ENCODE results near the gene PPP1R9A. TPM values are rescaled to one million over a fixed set of nuclear protein-coding genes. Genes with fewer than 3 reads are reported as not detected.

The PPP1R9A gene
- polyA plus RNA-seq, 1 donor from 2014 or later: 2.2 TPM

GRCh38 chr7:95056107-95056739 is 148.8 kb downstream of the PPP1R9A start:
- no peak overlapping the region for H3K4me3 Mint-ChIP-seq
- no peaks in the 10 kb centered on the region for H3K4me1 Mint-ChIP-seq
- peaks cover 3% of the 10 kb centered on the region for H3K27me3 Mint-ChIP-seq
- H3K9me3 Mint-ChIP-seq: peaks cover 0 to 1% (median 0%) of the 10 kb centered on the region in 3 donors
- H3K27ac Mint-ChIP-seq: no peak overlapping the region
- no peaks in the 10 kb centered on the region for H3K36me3 Mint-ChIP-seq

- H3K4me3 Mint-ChIP-seq: no peak overlapping the region
- H3K9me3 Mint-ChIP-seq: peaks cover 0 to 1% (median 0%) of the 10 kb centered on the region in 3 donors
- H3K4me1 Mint-ChIP-seq: no peaks in the 10 kb centered on the region
- H3K36me3 Mint-ChIP-seq: no peaks in the 10 kb centered on the region
- no peak overlapping the region for H3K27ac Mint-ChIP-seq
- H3K27me3 Mint-ChIP-seq: peaks cover 3% of the 10 kb centered on the region
These were observed 149.5 kb downstream of the PPP1R9A start for GRCh38 chr7:95056901-95057300.

- Mint-ChIP-seq H3K4me1 (no peaks in the 10 kb centered on the region), H3K4me3 (no peak overlapping the region), H3K27ac (peak overlapping the region in 1 of 3 donors; percentile 80), H3K27me3 (peaks cover 5% of the 10 kb centered on the region), H3K9me3 (no peaks in the 10 kb centered on the region), H3K36me3 (no peaks in the 10 kb centered on the region)
These were observed 152.5 kb downstream of the PPP1R9A start for GRCh38 chr7:95059842-95060313.

GRCh38 chr7:95062901-95063300 is 155.5 kb downstream of the PPP1R9A start:
- H3K27me3 Mint-ChIP-seq: peaks cover 5% of the 10 kb centered on the region
- no peaks in the 10 kb centered on the region for H3K9me3 Mint-ChIP-seq
- no peak overlapping the region for H3K4me3 Mint-ChIP-seq
- peaks cover 0 to 2% (median 0%) of the 10 kb centered on the region in 3 donors for H3K4me1 Mint-ChIP-seq
- H3K27ac Mint-ChIP-seq: no peak overlapping the region
- no peaks in the 10 kb centered on the region for H3K36me3 Mint-ChIP-seq

- H3K9me3 Mint-ChIP-seq: no peaks in the 10 kb centered on the region
- H3K4me1 Mint-ChIP-seq: peaks cover 0 to 2% (median 2%) of the 10 kb centered on the region in 3 donors
- H3K27ac Mint-ChIP-seq: no peak overlapping the region
These were observed 159.5 kb downstream of the PPP1R9A start for GRCh38 chr7:95066737-95067530.

GRCh38 chr7:95088536-95089215 is 181.3 kb downstream of the PPP1R9A start:
- Mint-ChIP-seq H3K27me3 (no peaks in the 10 kb centered on the region), H3K9me3 (no peaks in the 10 kb centered on the region), H3K4me1 (no peaks in the 10 kb centered on the region), H3K27ac (no peak overlapping the region), H3K4me3 (no peak overlapping the region), H3K36me3 (no peaks in the 10 kb centered on the region)

More at GRCh38 chr7:95066737-95067530, 159.5 kb downstream of the PPP1R9A start:
- no peaks in the 10 kb centered on the region for H3K36me3 Mint-ChIP-seq
- H3K4me3 Mint-ChIP-seq: no peak overlapping the region
- peaks cover 2% of the 10 kb centered on the region for H3K27me3 Mint-ChIP-seq

GRCh38 chr7:95089414-95090315 is 182.3 kb downstream of the PPP1R9A start:
- Mint-ChIP-seq H3K27ac (no peak overlapping the region), H3K27me3 (no peaks in the 10 kb centered on the region), H3K4me3 (no peak overlapping the region), H3K9me3 (no peaks in the 10 kb centered on the region), H3K36me3 (no peaks in the 10 kb centered on the region), H3K4me1 (no peaks in the 10 kb centered on the region)

GRCh38 chr7:95092324-95092723 is 184.9 kb downstream of the PPP1R9A start:
- Mint-ChIP-seq H3K27me3 (no peaks in the 10 kb centered on the region), H3K27ac (no peak overlapping the region), H3K4me3 (no peak overlapping the region)

GRCh38 chr7:95095259-95095965 is 188.0 kb downstream of the PPP1R9A start:
- H3K36me3 Mint-ChIP-seq: no peaks in the 10 kb centered on the region
- H3K4me3 Mint-ChIP-seq: no peak overlapping the region
- H3K9me3 Mint-ChIP-seq: no peaks in the 10 kb centered on the region
- H3K27ac Mint-ChIP-seq: no peak overlapping the region
- peaks cover 2% of the 10 kb centered on the region for H3K27me3 Mint-ChIP-seq
- H3K4me1 Mint-ChIP-seq: peaks cover 0 to 2% (median 0%) of the 10 kb centered on the region in 3 donors

More at GRCh38 chr7:95092324-95092723, 184.9 kb downstream of the PPP1R9A start:
- no peaks in the 10 kb centered on the region for H3K9me3 Mint-ChIP-seq
- H3K4me1 Mint-ChIP-seq: peaks cover 0 to 2% (median 0%) of the 10 kb centered on the region in 3 donors
- no peaks in the 10 kb centered on the region for H3K36me3 Mint-ChIP-seq

GRCh38 chr7:95095966-95096540 is 188.7 kb downstream of the PPP1R9A start:
- Mint-ChIP-seq H3K9me3 (no peaks in the 10 kb centered on the region), H3K27me3 (peaks cover 2% of the 10 kb centered on the region), H3K4me1 (peaks cover 0 to 2% (median 0%) of the 10 kb centered on the region in 3 donors), H3K4me3 (no peak overlapping the region), H3K27ac (no peak overlapping the region), H3K36me3 (no peaks in the 10 kb centered on the region)

GRCh38 chr7:95097291-95097690 is 189.9 kb downstream of the PPP1R9A start:
- Mint-ChIP-seq H3K9me3 (no peaks in the 10 kb centered on the region), H3K4me1 (peaks cover 0 to 2% (median 0%) of the 10 kb centered on the region in 3 donors), H3K27ac (no peak overlapping the region), H3K27me3 (peaks cover 2% of the 10 kb centered on the region), H3K36me3 (no peaks in the 10 kb centered on the region), H3K4me3 (no peak overlapping the region)

- no peak overlapping the region for H3K4me3 Mint-ChIP-seq
- no peaks in the 10 kb centered on the region for H3K9me3 Mint-ChIP-seq
- H3K4me1 Mint-ChIP-seq: peaks cover 0 to 2% (median 0%) of the 10 kb centered on the region in 3 donors
- H3K27me3 Mint-ChIP-seq: peaks cover 2% of the 10 kb centered on the region
- H3K27ac Mint-ChIP-seq: no peak overlapping the region
- H3K36me3 Mint-ChIP-seq: no peaks in the 10 kb centered on the region
These were observed 190.5 kb downstream of the PPP1R9A start for GRCh38 chr7:95097851-95098250.

- peaks cover 2% of the 10 kb centered on the region for H3K27me3 Mint-ChIP-seq
- H3K9me3 Mint-ChIP-seq: no peaks in the 10 kb centered on the region
- H3K4me3 Mint-ChIP-seq: no peak overlapping the region
- H3K4me1 Mint-ChIP-seq: peaks cover 0 to 2% (median 0%) of the 10 kb centered on the region in 3 donors
- no peaks in the 10 kb centered on the region for H3K36me3 Mint-ChIP-seq
- no peak overlapping the region for H3K27ac Mint-ChIP-seq
These were observed 191.7 kb downstream of the PPP1R9A start for GRCh38 chr7:95099106-95099505.

All from IgD-negative memory B cell (primary cell).